GM20431 (cell line): ENCODE data around the gene HIPK2.

Source experiments
- in situ Hi-C: fragments of 300-500 bp; cut with MseI, MboI; formaldehyde crosslinking; loops from one replicate; pipeline ENCODE4 v1.15.0; 2020; ENCODE audit warnings: low sequenced_read_pairs; ENCODE audit not compliant: unreplicated experiment

The HIPK2 gene

GRCh38 chr7:139610595-139610994, 167.2 kb downstream of the HIPK2 start:
- in situ Hi-C loops, result loop anchor here (10.0 kb wide), 1 partner anchor 394 kb away; no protein-coding TSS in a partner anchor

- in situ Hi-C loops, result no loop called here
Measured at GRCh38 chr7:139603896-139604295, 173.9 kb downstream of the HIPK2 start.

- in situ Hi-C loops, result no loop called here
Measured at GRCh38 chr7:139603282-139603681, 174.5 kb downstream of the HIPK2 start.

GRCh38 chr7:139602143-139602722, 175.6 kb downstream of the HIPK2 start:
- in situ Hi-C loops, result no loop called here

GRCh38 chr7:139601176-139601575, 176.6 kb downstream of the HIPK2 start:
- in situ Hi-C loops, result no loop called here

- in situ Hi-C loops, result no loop called here
Measured at GRCh38 chr7:139600306-139600705, 177.5 kb downstream of the HIPK2 start.

GRCh38 chr7:139598642-139599041, 179.2 kb downstream of the HIPK2 start:
- in situ Hi-C loops, result no loop called here

GRCh38 chr7:139597028-139597427, 180.8 kb downstream of the HIPK2 start:
- in situ Hi-C loops, result no loop called here

- in situ Hi-C loops, result no loop called here
Measured at GRCh38 chr7:139596626-139597025, 181.2 kb downstream of the HIPK2 start.

GRCh38 chr7:139595806-139596205, 182.0 kb downstream of the HIPK2 start:
- in situ Hi-C loops, result no loop called here

DNA sequence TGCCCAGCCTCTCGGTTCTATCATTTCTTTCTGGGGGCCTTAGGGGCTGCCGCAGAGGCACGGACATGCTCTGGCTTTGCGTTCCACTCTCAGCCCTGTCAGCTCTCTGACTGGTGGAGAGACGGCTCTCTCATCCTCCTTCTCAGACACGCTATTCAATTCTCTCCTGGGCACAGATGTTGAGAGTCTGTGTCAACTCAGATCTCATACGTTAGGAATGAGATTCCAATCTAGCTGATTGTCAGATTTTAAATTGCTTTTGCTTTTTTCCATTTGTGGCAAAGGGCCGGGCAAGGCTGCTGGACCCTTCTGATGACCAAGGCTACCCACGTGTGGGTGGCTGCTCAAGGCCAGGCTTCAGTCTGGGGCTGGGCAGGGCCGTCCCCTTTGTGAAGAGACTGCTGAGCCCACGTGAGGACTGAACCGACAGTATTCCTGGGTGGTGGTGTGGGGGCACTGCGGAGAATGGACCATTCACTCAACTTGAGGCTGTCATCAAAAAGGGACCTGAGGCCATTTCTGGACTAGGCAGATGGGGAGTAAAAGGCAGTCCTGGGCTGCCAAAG, 182.8 kb downstream of the HIPK2 start:
- in situ Hi-C loops, result no loop called here

- in situ Hi-C loops, result no loop called here
Measured at GRCh38 chr7:139594090-139594489, 183.7 kb downstream of the HIPK2 start.

DNA sequence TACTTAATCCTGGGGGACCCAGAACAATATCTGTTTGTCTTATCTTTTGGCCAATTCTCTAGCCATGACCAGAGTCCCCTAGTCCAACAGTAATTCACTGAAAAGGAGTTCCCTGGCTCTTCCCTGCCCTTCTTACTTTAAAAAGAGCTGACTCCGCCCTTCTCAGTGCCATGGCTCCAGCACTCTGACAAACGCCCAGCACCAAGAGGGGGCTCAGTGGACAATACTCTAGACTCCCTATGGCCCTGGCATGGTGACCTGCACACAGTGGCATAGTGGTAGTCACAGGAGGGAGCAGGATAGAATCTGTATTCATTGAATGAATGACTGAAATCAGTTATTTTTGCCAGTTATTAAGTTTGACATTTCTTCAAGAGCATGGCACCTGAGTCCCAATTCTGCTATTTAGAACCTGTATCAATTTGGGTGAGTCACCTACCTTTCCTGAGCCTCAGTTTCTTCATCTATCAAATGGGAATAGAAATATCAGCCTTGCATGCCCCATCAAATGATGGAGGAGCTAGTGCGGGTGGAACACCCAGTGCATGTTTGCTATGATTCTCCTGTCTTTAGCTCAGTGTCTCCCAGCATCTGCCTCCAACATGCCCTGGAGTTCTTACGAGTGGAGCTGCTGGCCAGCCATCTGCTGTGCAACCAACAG, 184.9 kb downstream of the HIPK2 start:
- in situ Hi-C loops, result no loop called here

- in situ Hi-C loops, result no loop called here
Measured at GRCh38 chr7:139591550-139592195, 186.1 kb downstream of the HIPK2 start.

GRCh38 chr7:139589474-139589873, 188.3 kb downstream of the HIPK2 start:
- in situ Hi-C loops, result no loop called here

- in situ Hi-C loops, result no loop called here
Measured at GRCh38 chr7:139588632-139589031, 189.2 kb downstream of the HIPK2 start.

DNA sequence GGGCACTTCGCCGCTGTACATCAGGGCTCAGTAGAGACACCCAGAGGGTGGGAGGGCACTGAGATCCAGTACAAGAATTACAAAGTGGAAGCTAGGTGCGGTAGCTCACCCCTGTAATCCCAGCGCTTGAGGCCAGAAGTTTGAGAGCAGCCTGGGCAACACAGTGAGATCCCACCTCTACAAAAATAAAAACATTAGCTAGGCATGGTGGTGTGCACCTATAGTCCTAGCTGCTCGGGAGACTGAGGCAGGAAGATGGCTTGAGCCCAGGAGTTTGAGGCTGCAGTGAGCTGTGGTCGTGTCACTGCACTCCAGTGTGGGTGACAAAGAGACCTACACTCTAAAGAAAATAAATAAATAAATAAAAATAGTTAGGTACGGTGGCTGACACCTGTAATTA, 190.3 kb downstream of the HIPK2 start:
- in situ Hi-C loops, result no loop called here

GRCh38 chr7:139586286-139586685, 191.5 kb downstream of the HIPK2 start:
- in situ Hi-C loops, result no loop called here

- in situ Hi-C loops, result no loop called here
Measured at GRCh38 chr7:139585042-139585441, 192.8 kb downstream of the HIPK2 start.

DNA sequence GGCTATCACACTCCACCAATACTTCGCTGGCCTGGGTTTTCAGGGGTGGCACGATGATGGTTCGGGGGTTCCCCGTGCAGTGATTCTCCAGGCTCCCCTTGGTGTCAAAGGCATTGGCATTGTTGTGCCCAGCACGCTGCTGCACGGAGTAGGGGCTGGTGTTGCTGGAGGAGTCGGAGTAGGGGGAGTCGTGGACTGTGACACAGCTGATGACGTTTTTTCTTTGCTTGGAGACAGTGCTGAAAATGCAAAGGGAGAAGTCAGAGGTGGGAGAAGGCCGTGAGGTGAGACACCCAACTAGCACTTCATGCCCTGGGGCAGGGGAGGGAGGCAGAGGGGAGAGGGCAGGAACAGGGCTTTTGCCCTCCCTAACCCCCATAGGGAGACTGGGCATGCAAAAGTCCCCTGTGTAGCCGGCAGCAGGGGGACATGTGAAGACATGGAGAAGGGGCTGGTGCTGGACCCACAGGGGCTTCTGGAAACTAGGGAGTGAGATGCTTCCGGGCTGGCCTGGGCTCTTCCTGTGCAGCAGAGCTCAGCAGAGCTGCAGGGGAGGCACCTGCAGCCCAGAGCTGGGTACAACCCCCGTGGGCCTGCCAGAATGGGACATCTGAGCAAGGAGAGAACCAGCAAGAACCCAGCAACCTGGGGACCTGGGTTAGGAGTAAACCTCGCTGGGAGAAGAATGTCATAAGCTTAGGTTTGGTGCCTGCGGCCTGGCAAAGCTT, 193.8 kb downstream of the HIPK2 start:
- in situ Hi-C loops, result no loop called here
